DND-41 (cell line): Measurements from ENCODE around the gene SLC23A2.

ENCODE experiments used
- ATAC-seq: fragments of 200-7000 bp; cut with Tn5 transposase; 3 replicates; pipeline ENCODE4 v1.9.1; 2021; ENCODE audit warnings: low read depth; ENCODE audit not compliant: insufficient read depth
- DNase-seq: peaks from one replicate; pipeline ENCODE4 v3.0.0-alpha.2; 2020
- H2AFZ ChIP-seq: 2 replicates; pipeline ENCODE4 v1.6.0; 2012; ENCODE audit warnings: low read depth, low read length
- H3K27ac ChIP-seq: 2 replicates; pipeline ENCODE4 v1.5.1; 2012; ENCODE audit warnings: low read length, inconsistent platforms
- H3K27me3 ChIP-seq: fragments of 200-600 bp; sonication (generic); 2 replicates; pipeline ENCODE4 v1.6.0; 2012; ENCODE audit warnings: low read length, mild to moderate bottlenecking, inconsistent platforms; ENCODE audit not compliant: insufficient read depth, poor library complexity
- H3K36me3 ChIP-seq: 2 replicates; pipeline ENCODE4 v1.5.1; 2012; ENCODE audit warnings: low read length, inconsistent platforms; ENCODE audit not compliant: insufficient read depth
- H3K4me1 ChIP-seq: 2 replicates; pipeline ENCODE4 v1.5.1; 2012; ENCODE audit warnings: mild to moderate bottlenecking, low read length; ENCODE audit not compliant: insufficient read depth
- H3K4me2 ChIP-seq: 2 replicates; pipeline ENCODE4 v1.6.0; 2012; ENCODE audit warnings: mild to moderate bottlenecking, moderate library complexity, low read length, inconsistent platforms; ENCODE audit not compliant: insufficient read depth
- H3K4me3 ChIP-seq, 2 experiments: fragments of 200-600 bp in 1 of 2; shearing (Covaris generic) in 1 of 2; 2 replicates each; pipeline ENCODE4 v1.5.1; 2012 to 2016; ENCODE audit warnings: inconsistent platforms in 2 of 2, low read length in 2 of 2, mild to moderate bottlenecking in 2 of 2, low read depth in 1 of 2, moderate library complexity in 1 of 2
- H3K79me2 ChIP-seq: 2 replicates; pipeline ENCODE4 v1.6.0; 2012; ENCODE audit warnings: low read length, inconsistent platforms; ENCODE audit not compliant: insufficient read depth
- H3K9ac ChIP-seq: 2 replicates; pipeline ENCODE4 v1.6.0; 2012; ENCODE audit warnings: low read depth, mild to moderate bottlenecking, inconsistent platforms, low read length, moderate library complexity
- H3K9me3 ChIP-seq: 2 replicates; pipeline ENCODE4 v1.5.1; 2012; ENCODE audit warnings: low read length, moderate library complexity, mild to moderate bottlenecking, inconsistent platforms; ENCODE audit not compliant: insufficient read depth, severe bottlenecking
- H4K20me1 ChIP-seq: 2 replicates; pipeline ENCODE4 v1.6.0; 2012; ENCODE audit warnings: low read length; ENCODE audit not compliant: insufficient read depth
- CTCF ChIP-seq: IDR thresholded peaks from 2 replicates; pipeline ENCODE4 v1.5.1; 2012; ENCODE audit warnings: borderline replicate concordance, low read length, moderate library complexity, mild to moderate bottlenecking; ENCODE audit not compliant: poor library complexity, severe bottlenecking; ENCODE audit errors: extremely low read depth
- EZH2 ChIP-seq: IDR thresholded peaks from 3 replicates; pipeline ENCODE4 v1.6.1; 2012; ENCODE audit warnings: borderline replicate concordance, low read depth, mild to moderate bottlenecking, moderate library complexity, low read length, inconsistent platforms; ENCODE audit not compliant: severe bottlenecking

SLC23A2 gene

GRCh38 chr20:4856022-4856755, 145.1 kb downstream of the SLC23A2 start:
- TF ChIP-seq CTCF: no peak
- TF ChIP-seq EZH2: no peak
- no peak overlapping the region for H2AFZ ChIP-seq

GRCh38 chr20:4855555-4855954, 145.8 kb downstream of the SLC23A2 start:
- H3K9ac ChIP-seq: no peak overlapping the region
- TF ChIP-seq EZH2: no peak
- TF ChIP-seq CTCF: no peak

More at GRCh38 chr20:4856022-4856755, 145.1 kb downstream of the SLC23A2 start:
- Histone ChIP-seq H3K79me2 (no peaks in the 10 kb centered on the region), H3K27me3 (no peaks in the 10 kb centered on the region), H3K4me2 (no peak overlapping the region), H3K36me3 (peaks cover 87% of the 10 kb centered on the region), H3K4me3 (no peak overlapping the region), H4K20me1 (no peaks in the 10 kb centered on the region), H3K9me3 (no peaks in the 10 kb centered on the region), H3K9ac (no peak overlapping the region), H3K4me1 (no peaks in the 10 kb centered on the region), H3K27ac (no peak overlapping the region)
- DNase-seq: no peak
- ATAC-seq: no peak

GRCh38 chr20:4855097-4855496, 146.2 kb downstream of the SLC23A2 start:
- Histone ChIP-seq H3K9ac (no peak overlapping the region), H3K27ac (no peak overlapping the region), H4K20me1 (no peaks in the 10 kb centered on the region), H3K79me2 (no peaks in the 10 kb centered on the region), H3K9me3 (no peaks in the 10 kb centered on the region), H3K4me3 (no peak overlapping the region), H3K4me1 (no peaks in the 10 kb centered on the region), H3K27me3 (no peaks in the 10 kb centered on the region), H3K36me3 (peaks cover 76% of the 10 kb centered on the region), H3K4me2 (no peak overlapping the region), H2AFZ (no peak overlapping the region)
- no peak for TF ChIP-seq EZH2
- TF ChIP-seq CTCF: no peak
- no peak for DNase-seq
- ATAC-seq: no peak

More at GRCh38 chr20:4855555-4855954, 145.8 kb downstream of the SLC23A2 start:
- ATAC-seq (no peak), DNase-seq (no peak)
- Histone ChIP-seq H3K9me3 (no peaks in the 10 kb centered on the region), H3K27me3 (no peaks in the 10 kb centered on the region), H3K36me3 (peaks cover 80% of the 10 kb centered on the region), H3K4me2 (no peak overlapping the region), H3K4me3 (no peak overlapping the region), H3K4me1 (no peaks in the 10 kb centered on the region), H3K27ac (no peak overlapping the region), H4K20me1 (no peaks in the 10 kb centered on the region), H3K79me2 (no peaks in the 10 kb centered on the region), H2AFZ (no peak overlapping the region)
